A673 (cell line): ENCODE data around the gene FYTTD1.

Experiments used
- EZH2 ChIP-seq: fragments of 200-600 bp; sonication (generic); IDR thresholded peaks from 2 replicates; pipeline ENCODE4 v1.6.1; 2017; ENCODE audit warnings: borderline replicate concordance, low read depth, mild to moderate bottlenecking, mixed read lengths, antibody characterized with exemption, low read length; ENCODE audit not compliant: poor library complexity, severe bottlenecking
- TF ChIP-seq, protein P1 (sequence below): fragments of 300-800, 200-600 bp; sonication (generic); conservative IDR thresholded peaks from 2 replicates; pipeline ENCODE4 v1.5.1; 2017; ENCODE audit warnings: low read depth, mild to moderate bottlenecking, antibody characterized with exemption, low read length, moderate library complexity, mixed read lengths

DNA sequence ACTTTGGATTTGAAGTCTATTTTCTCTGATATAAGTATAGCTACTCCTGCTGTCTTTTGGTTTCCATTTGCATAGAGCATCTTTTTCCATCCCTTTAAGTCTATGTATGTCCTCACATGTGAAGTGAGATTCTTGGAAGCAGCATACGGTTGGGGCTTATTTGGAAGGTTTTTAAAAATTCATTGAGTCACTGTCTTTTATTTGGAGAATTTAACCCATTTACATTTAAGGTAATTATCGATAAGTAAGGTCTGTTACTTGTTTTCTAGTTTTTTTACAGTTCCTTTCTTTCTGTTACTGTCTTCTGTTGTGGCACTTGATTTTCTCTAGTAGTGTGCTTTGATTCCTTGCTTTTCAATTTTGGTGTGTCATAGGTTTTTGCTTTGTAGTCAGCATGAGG, 26.9 kb upstream of the FYTTD1 start:
- TF ChIP-seq, protein P1, sequence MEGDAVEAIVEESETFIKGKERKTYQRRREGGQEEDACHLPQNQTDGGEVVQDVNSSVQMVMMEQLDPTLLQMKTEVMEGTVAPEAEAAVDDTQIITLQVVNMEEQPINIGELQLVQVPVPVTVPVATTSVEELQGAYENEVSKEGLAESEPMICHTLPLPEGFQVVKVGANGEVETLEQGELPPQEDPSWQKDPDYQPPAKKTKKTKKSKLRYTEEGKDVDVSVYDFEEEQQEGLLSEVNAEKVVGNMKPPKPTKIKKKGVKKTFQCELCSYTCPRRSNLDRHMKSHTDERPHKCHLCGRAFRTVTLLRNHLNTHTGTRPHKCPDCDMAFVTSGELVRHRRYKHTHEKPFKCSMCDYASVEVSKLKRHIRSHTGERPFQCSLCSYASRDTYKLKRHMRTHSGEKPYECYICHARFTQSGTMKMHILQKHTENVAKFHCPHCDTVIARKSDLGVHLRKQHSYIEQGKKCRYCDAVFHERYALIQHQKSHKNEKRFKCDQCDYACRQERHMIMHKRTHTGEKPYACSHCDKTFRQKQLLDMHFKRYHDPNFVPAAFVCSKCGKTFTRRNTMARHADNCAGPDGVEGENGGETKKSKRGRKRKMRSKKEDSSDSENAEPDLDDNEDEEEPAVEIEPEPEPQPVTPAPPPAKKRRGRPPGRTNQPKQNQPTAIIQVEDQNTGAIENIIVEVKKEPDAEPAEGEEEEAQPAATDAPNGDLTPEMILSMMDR, result no peak
- no peak for TF ChIP-seq EZH2
